K562 (cell line): ENCODE data around the gene MTFMT. TPM values are rescaled to one million over a fixed set of nuclear protein-coding genes. Genes with fewer than 3 reads are reported as not detected.

Experiments used
- ATAC-seq: fragments of 200-7000 bp; cut with Tn5 transposase; 3 replicates; pipeline ENCODE4 v1.9.1; 2020; ENCODE audit warnings: moderate library complexity
- BruUV-seq: library from RNA; stranded (reverse); fragments of 400-500 nt; replicated peaks from 2 replicates; lab custom pipeline; 2021; lab: Mats Ljungman, UMichigan
- CTCF ChIA-PET: fragments of 300-600 bp; formaldehyde crosslinking; extraction: SDS; loops from one replicate; lab custom pipeline; 2021; ENCODE audit warnings: low intra/inter-chr PET ratio; lab: Yijun Ruan, JAX
- POLR2A ChIA-PET: fragments of 300-600, 350-650 bp; sonication (Branson Sonifier 250); formaldehyde crosslinking; extraction: SDS; loops from one replicate; lab custom pipeline; 2021; ENCODE audit warnings: antibody characterized with exemption, inconsistent platforms; lab: Yijun Ruan, JAX
- DNase-seq, 4 experiments: peaks; one replicate each; pipeline versions ENCODE4 v3.0.0 to v3.0.0-alpha.2; 2011 to 2018; ENCODE audit warnings: low spot score in 3 of 4, mixed read lengths in 3 of 4; ENCODE audit errors: extremely low read depth in 1 of 4
- FAIRE-seq: peaks from 2 replicates; lab custom pipeline; 2011; peaks lifted over from hg19 to GRCh38; lab: Jason Lieb, UNC
- H2AFZ ChIP-seq: 2 replicates; pipeline ENCODE4 v1.6.0; 2011; ENCODE audit warnings: low read depth, low read length, control low read depth, inconsistent platforms
- H3K27ac ChIP-seq: fragments of 200-600 bp; 3 replicates; pipeline ENCODE4 v1.8.0; 2011; ENCODE audit warnings: low read depth, mild to moderate bottlenecking, control low read depth, inconsistent platforms, low read length, moderate library complexity, mixed read lengths; ENCODE audit errors: extremely low read depth
- H3K27me3 ChIP-seq, 2 experiments: fragments of 300-600 bp in 1 of 2; 2 replicates in 1 of 2; 3 replicates in 1 of 2; pipeline versions ENCODE4 v1.6.0 to v1.8.0; 2011; ENCODE audit warnings: inconsistent platforms in 2 of 2, low read length in 2 of 2, mild to moderate bottlenecking in 1 of 2, mixed read lengths in 1 of 2, moderate library complexity in 1 of 2; ENCODE audit not compliant: control insufficient read depth in 2 of 2, insufficient read depth in 2 of 2
- H3K36me3 ChIP-seq: fragments of 300-600 bp; 3 replicates; pipeline ENCODE4 v1.8.0; 2011; ENCODE audit warnings: mild to moderate bottlenecking, low read length, inconsistent platforms; ENCODE audit not compliant: control insufficient read depth, insufficient read depth
- H3K4me1 ChIP-seq, 2 experiments: fragments of 200-600 bp in 1 of 2; replicated peaks in 1 of 2; 2 replicates in 1 of 2; 3 replicates in 1 of 2; pipeline versions ENCODE4 v1.5.1 to v1.8.0; 2011; ENCODE audit warnings: inconsistent platforms in 2 of 2, low read length in 2 of 2, mild to moderate bottlenecking in 1 of 2, mixed read lengths in 1 of 2, moderate library complexity in 1 of 2; ENCODE audit not compliant: control insufficient read depth in 2 of 2, insufficient read depth in 2 of 2
- H3K4me2 ChIP-seq: 2 replicates; pipeline ENCODE4 v1.6.1; 2011; ENCODE audit warnings: low read length, control low read depth, inconsistent platforms, mixed read lengths; ENCODE audit not compliant: insufficient read depth
- H3K4me3 ChIP-seq: fragments of 200-600 bp; sonication (generic), shearing (Covaris generic); 2 replicates; pipeline ENCODE4 v1.5.1; 2016; ENCODE audit warnings: control low read depth, inconsistent platforms
- H3K79me2 ChIP-seq: fragments of 200-600 bp; 3 replicates; pipeline ENCODE4 v1.8.0; 2011; ENCODE audit warnings: low read length, inconsistent platforms; ENCODE audit not compliant: control insufficient read depth, insufficient read depth
- H3K9ac ChIP-seq, 2 experiments: 2 replicates each; pipeline versions ENCODE4 v1.6.0 to v1.6.1; 2011; ENCODE audit warnings: low read depth in 2 of 2, low read length in 2 of 2, control low read depth in 1 of 2, inconsistent platforms in 1 of 2, mild to moderate bottlenecking in 1 of 2, mixed read lengths in 1 of 2; ENCODE audit not compliant: insufficient read depth in 1 of 2
- H3K9me1 ChIP-seq: one replicate; pipeline ENCODE4 v1.6.0; 2011; ENCODE audit warnings: inconsistent platforms, mild to moderate bottlenecking, low read length, moderate library complexity; ENCODE audit not compliant: control insufficient read depth, insufficient read depth
- H3K9me3 ChIP-seq: replicated peaks from 2 replicates; pipeline ENCODE4 v1.5.1; 2011; ENCODE audit warnings: low read depth, low read length, inconsistent platforms; ENCODE audit not compliant: control insufficient read depth, insufficient read depth
- H4K20me1 ChIP-seq: replicated peaks from 2 replicates; pipeline ENCODE4 v1.6.1; 2011; ENCODE audit warnings: low read length, inconsistent platforms, mixed read lengths; ENCODE audit not compliant: control insufficient read depth, insufficient read depth
- BRF1 ChIP-seq: IDR thresholded peaks from 3 replicates; pipeline ENCODE4 v1.6.1; 2011; ENCODE audit warnings: borderline replicate concordance, mild to moderate bottlenecking; ENCODE audit not compliant: insufficient read length; ENCODE audit errors: extremely low read depth
- C11orf30 ChIP-seq: fragments of 450-650 bp; IDR thresholded peaks from 2 replicates; pipeline ENCODE4 v1.6.1; 2016; ENCODE audit warnings: low read depth, mild to moderate bottlenecking
- KLF1 ChIP-seq: fragments of 450-650 bp; IDR thresholded peaks from 2 replicates; pipeline ENCODE4 v1.6.1; 2016; ENCODE audit warnings: missing genetic modification characterization, missing compliant biosample characterization
- MAFF ChIP-seq: IDR thresholded peaks from 2 replicates; pipeline ENCODE4 v1.6.1; 2012; ENCODE audit warnings: low read length, improper control_type of control experiment
- ZBTB9 ChIP-seq: fragments of 450-650 bp; formaldehyde crosslinking; IDR thresholded peaks from 2 replicates; pipeline ENCODE4 v1.4.0; 2020; ENCODE audit warnings: mild to moderate bottlenecking, moderate library complexity
- ZNF146 ChIP-seq: IDR thresholded peaks from one replicate; pipeline ENCODE4 v1.6.1; 2018; ENCODE audit warnings: missing compliant biosample characterization; ENCODE audit not compliant: unreplicated experiment
- ZNF316 ChIP-seq: fragments of 450-650 bp; IDR thresholded peaks from 2 replicates; pipeline ENCODE4 v1.6.1; 2016
- WGBS: fragments of 100-300 bp; shearing (Covaris generic); methylation state at CpG from one replicate; pipeline ENCODE4 v1.1.6; 2016; ENCODE audit warnings: low coverage, mixed read lengths; ENCODE audit not compliant: insufficient coverage; ENCODE audit errors: missing lambda C conversion rate; 5-methylcytosine and 5-hydroxymethylcytosine counted together
- in situ Hi-C: fragments of 300-500 bp; cut with MboI; formaldehyde crosslinking; loops from 4 replicates; pipeline ENCODE4 v1.15.0; 2018; ENCODE audit warnings: inconsistent platforms, mixed read lengths
- intact Hi-C: fragments of 100-400 bp; cut with micrococcal nuclease; formaldehyde crosslinking; loops from 2 replicates; pipeline ENCODE4 v1.14.2; 2022
- polyA plus RNA-seq, 8 experiments: library from polyadenylated mRNA; depleted of rRNA in 4 of 8; stranded (reverse) in 5 of 8; unstranded in 3 of 8; fragments of >200 nt; fragmentation: Nextera tagmentation in 2 of 8; fragmentation: Illumina TruSeq in 1 of 8; extraction: Ambion mirVana in 2 of 8; extraction: Trizol in 1 of 8; gene quantifications; 2 replicates each; pipeline versions ENCODE4 v1.2.1 to v1.2.3, GENCODE V29; 2011 to 2014; ENCODE audit warnings: inconsistent platforms in 1 of 8, missing spikeins in 1 of 8
- total RNA-seq, 7 experiments: library from RNA; depleted of rRNA in 6 of 7; stranded (reverse); fragments of >200 nt in 6 of 7; fragmentation: Illumina TruSeq in 2 of 7; extraction: Trizol in 2 of 7; gene quantifications; 2 replicates each; pipeline versions ENCODE4 v1.2.1 to v1.2.3, GENCODE V29; 2011 to 2021; ENCODE audit warnings: low replicate concordance in 1 of 7
- TF ChIP-seq, protein P1 (sequence below): fragments of 450-650 bp; IDR thresholded peaks from 2 replicates; pipeline ENCODE4 v1.6.1; 2016; ENCODE audit warnings: missing biosample characterization, missing genetic modification characterization

Gene MTFMT
- total and polyA plus RNA-seq, 9 of the 15 experiments (the other 6 are each of a cell fraction or from before 2014, with no cell fraction given) = 1.4 to 31.1 (median 16.2) TPM

GRCh38 chr15:65004993-65005392 is 24.4 kb downstream of the MTFMT start:
- H3K9ac ChIP-seq = no peak overlapping the region
- ChIA-PET CTCF (no interaction called here), POLR2A (interaction anchor here (0.6 to 1.3 kb wide), 5 partner anchors 8 to 287 kb away, joined by 3 read pairs; no protein-coding TSS in a partner anchor)
- no peaks in the 10 kb centered on the region for H3K4me1 ChIP-seq
- no peaks in the 10 kb centered on the region for H3K9me3 ChIP-seq
- H4K20me1 ChIP-seq = no peaks in the 10 kb centered on the region
- no peaks in the 10 kb centered on the region for H3K9me1 ChIP-seq
- FAIRE-seq = no peak
- no peaks in the 10 kb centered on the region for H3K27me3 ChIP-seq
- H3K4me3 ChIP-seq = no peak overlapping the region
- no peak overlapping the region for H3K4me2 ChIP-seq
- 93% methylated on average over 3 of the region's 3 CpGs for WGBS
- no TSS peak for BruUV-seq
- no peak overlapping the region for H2AFZ ChIP-seq
- intact Hi-C loops = no loop called here
- in situ Hi-C loops = no loop called here
- H3K27ac ChIP-seq = no peak overlapping the region
- DNase-seq = no peak
- ATAC-seq = no peak
- H3K36me3 ChIP-seq = peaks cover 18% of the 10 kb centered on the region; the same call in 1 of the 3 replicates
- H3K79me2 ChIP-seq = no peaks in the 10 kb centered on the region
- TF ChIP-seq MAFF (peak; percentile 29; the same call in 1 of the 2 replicates), ZBTB9 (CRISPR knock-in tag) (no peak), ZNF316 (peak; percentile 66), KLF1 (tag) (no peak), ZNF146 (CRISPR knock-in tag) (no peak), C11orf30 (peak; percentile 68), BRF1 (no peak)
- TF ChIP-seq, protein P1, sequence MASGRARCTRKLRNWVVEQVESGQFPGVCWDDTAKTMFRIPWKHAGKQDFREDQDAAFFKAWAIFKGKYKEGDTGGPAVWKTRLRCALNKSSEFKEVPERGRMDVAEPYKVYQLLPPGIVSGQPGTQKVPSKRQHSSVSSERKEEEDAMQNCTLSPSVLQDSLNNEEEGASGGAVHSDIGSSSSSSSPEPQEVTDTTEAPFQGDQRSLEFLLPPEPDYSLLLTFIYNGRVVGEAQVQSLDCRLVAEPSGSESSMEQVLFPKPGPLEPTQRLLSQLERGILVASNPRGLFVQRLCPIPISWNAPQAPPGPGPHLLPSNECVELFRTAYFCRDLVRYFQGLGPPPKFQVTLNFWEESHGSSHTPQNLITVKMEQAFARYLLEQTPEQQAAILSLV (tag) = no peak
- TF ChIP-seq, all 486 proteins: peak for 3
